GM23338 (cell line): Measurements from ENCODE around the gene CAMTA1. TPM values are rescaled to one million over a fixed set of nuclear protein-coding genes. Genes with fewer than 3 reads are reported as not detected.

Experiments used
- ATAC-seq: fragments of 200-7000 bp; cut with Tn5 transposase; 3 replicates; pipeline ENCODE4 v1.9.1; 2020
- DNase-seq: peaks from one replicate; pipeline ENCODE4 v3.0.0-alpha.2; 2015; ENCODE audit warnings: low spot score
- H2AFZ ChIP-seq: fragments of 200-600 bp; sonication (generic); 2 replicates; pipeline ENCODE4 v1.8.0; 2016; ENCODE audit warnings: antibody characterized with exemption, mild to moderate bottlenecking, moderate library complexity
- H3F3A ChIP-seq: fragments of 200-600 bp; sonication (generic); replicated peaks from 2 replicates; pipeline ENCODE4 v1.8.0; 2017; ENCODE audit warnings: antibody characterized with exemption, mixed run types, low read depth
- H3K27ac ChIP-seq: fragments of 200-600 bp; sonication (generic); 2 replicates; pipeline ENCODE4 v1.6.1; 2016; ENCODE audit warnings: low read depth
- H3K27me3 ChIP-seq: fragments of 200-600 bp; sonication (generic); 2 replicates; pipeline ENCODE4 v1.8.0; 2016; ENCODE audit warnings: mild to moderate bottlenecking, mixed run types, moderate library complexity; ENCODE audit not compliant: insufficient read depth
- H3K36me3 ChIP-seq: fragments of 200-600 bp; sonication (generic); 2 replicates; pipeline ENCODE4 v1.8.0; 2016; ENCODE audit warnings: mild to moderate bottlenecking; ENCODE audit not compliant: insufficient read depth
- H3K4me1 ChIP-seq: fragments of 200-600 bp; sonication (generic); 2 replicates; pipeline ENCODE4 v1.8.0; 2016; ENCODE audit warnings: mild to moderate bottlenecking, moderate library complexity; ENCODE audit not compliant: insufficient read depth
- H3K4me2 ChIP-seq: fragments of 200-600 bp; sonication (generic); 2 replicates; pipeline ENCODE4 v1.7.1; 2017; ENCODE audit warnings: mixed run types
- H3K4me3 ChIP-seq: fragments of 200-600 bp; sonication (generic); 2 replicates; pipeline ENCODE4 v1.6.1; 2016; ENCODE audit warnings: mixed run types
- H3K79me2 ChIP-seq: fragments of 200-600 bp; sonication (generic); replicated peaks from 2 replicates; pipeline ENCODE4 v1.8.0; 2017; ENCODE audit warnings: mild to moderate bottlenecking; ENCODE audit not compliant: insufficient read depth
- H3K9me2 ChIP-seq: fragments of 200-600 bp; sonication (generic); 2 replicates; pipeline ENCODE4 v1.8.0; 2017; ENCODE audit not compliant: insufficient read depth
- H4K20me1 ChIP-seq: fragments of 200-600 bp; sonication (generic); replicated peaks from 2 replicates; pipeline ENCODE4 v1.8.0; 2017; ENCODE audit warnings: mild to moderate bottlenecking; ENCODE audit not compliant: insufficient read depth
- H3K27ac Mint-ChIP-seq: 2 replicates; pipeline ENCODE4 v1.8.0; 2020; ENCODE audit warnings: inconsistent platforms, mild to moderate bottlenecking, moderate library complexity, mixed read lengths
- H3K27me3 Mint-ChIP-seq: 3 replicates; pipeline ENCODE4 v1.8.0; 2022; ENCODE audit warnings: low read depth, mild to moderate bottlenecking, moderate library complexity, mixed read lengths, inconsistent platforms; ENCODE audit not compliant: insufficient read depth, poor library complexity
- H3K36me3 Mint-ChIP-seq: 3 replicates; pipeline ENCODE4 v1.8.0; 2021; ENCODE audit warnings: low read depth, mild to moderate bottlenecking, inconsistent platforms, moderate library complexity, mixed read lengths
- H3K4me1 Mint-ChIP-seq: 3 replicates; pipeline ENCODE4 v1.8.0; 2020; ENCODE audit warnings: mild to moderate bottlenecking, inconsistent platforms, mixed read lengths
- H3K4me3 Mint-ChIP-seq: 3 replicates; pipeline ENCODE4 v1.8.0; 2021; ENCODE audit warnings: moderate library complexity, mild to moderate bottlenecking, inconsistent platforms, mixed read lengths
- H3K9me3 Mint-ChIP-seq: 3 replicates; pipeline ENCODE4 v1.8.0; 2020; ENCODE audit warnings: moderate library complexity, mild to moderate bottlenecking, inconsistent platforms, mixed read lengths
- CREB1 ChIP-seq: fragments of 250-450 bp; sonication (Bioruptor Pico); IDR thresholded peaks from 2 replicates; pipeline ENCODE4 v1.5.0; 2020; ENCODE audit warnings: low read depth, mild to moderate bottlenecking, moderate library complexity
- EZH2 ChIP-seq: fragments of 200-600 bp; sonication (generic); IDR thresholded peaks from one replicate; pipeline ENCODE4 v1.8.0; 2017; ENCODE audit warnings: antibody characterized with exemption, mild to moderate bottlenecking, low read depth; ENCODE audit not compliant: unreplicated experiment
- POLR2AphosphoS5 ChIP-seq: IDR thresholded peaks from 2 replicates; pipeline ENCODE4 v1.6.1; 2016; ENCODE audit warnings: antibody characterized with exemption, low read depth
- ZNF114 ChIP-seq: fragments of 250-450 bp; sonication (Bioruptor Pico); IDR thresholded peaks from 2 replicates; pipeline ENCODE4 v1.5.0; 2020; ENCODE audit warnings: mild to moderate bottlenecking, moderate library complexity
- polyA plus RNA-seq: library from polyadenylated mRNA; unstranded; fragments of >200 nt; fragmentation: Nextera tagmentation; extraction: Ambion mirVana; gene quantifications from 2 replicates; pipeline ENCODE4 v1.2.1, GENCODE V29; 2016
- total RNA-seq: library from RNA; depleted of rRNA; stranded (reverse); fragments of >200 nt; shearing (Covaris generic); gene quantifications from 2 replicates; pipeline ENCODE4 v1.2.3, GENCODE V29; 2014
- TF ChIP-seq, protein P1 (sequence below), 2 experiments: fragments of 200-600 bp in 1 of 2; sonication (generic) in 1 of 2; conservative IDR thresholded peaks; 2 replicates each; pipeline versions ENCODE4 v1.5.1 to v1.6.1; 2016 to 2017; ENCODE audit warnings: antibody characterized with exemption in 2 of 2, low read depth in 2 of 2, mild to moderate bottlenecking in 2 of 2, moderate library complexity in 1 of 2
- TF ChIP-seq, protein P2 (sequence below): fragments of 250-450 bp; sonication (Bioruptor Pico); IDR thresholded peaks from 2 replicates; pipeline ENCODE4 v1.5.0; 2020; ENCODE audit warnings: mild to moderate bottlenecking, moderate library complexity
- TF ChIP-seq, protein P3 (sequence below): IDR thresholded peaks from 2 replicates; pipeline ENCODE4 v1.6.1; 2016; ENCODE audit warnings: antibody characterized with exemption

Gene CAMTA1
- total and polyA plus RNA-seq, 2 experiments from 2014 or later = 115 to 519 TPM

DNA sequence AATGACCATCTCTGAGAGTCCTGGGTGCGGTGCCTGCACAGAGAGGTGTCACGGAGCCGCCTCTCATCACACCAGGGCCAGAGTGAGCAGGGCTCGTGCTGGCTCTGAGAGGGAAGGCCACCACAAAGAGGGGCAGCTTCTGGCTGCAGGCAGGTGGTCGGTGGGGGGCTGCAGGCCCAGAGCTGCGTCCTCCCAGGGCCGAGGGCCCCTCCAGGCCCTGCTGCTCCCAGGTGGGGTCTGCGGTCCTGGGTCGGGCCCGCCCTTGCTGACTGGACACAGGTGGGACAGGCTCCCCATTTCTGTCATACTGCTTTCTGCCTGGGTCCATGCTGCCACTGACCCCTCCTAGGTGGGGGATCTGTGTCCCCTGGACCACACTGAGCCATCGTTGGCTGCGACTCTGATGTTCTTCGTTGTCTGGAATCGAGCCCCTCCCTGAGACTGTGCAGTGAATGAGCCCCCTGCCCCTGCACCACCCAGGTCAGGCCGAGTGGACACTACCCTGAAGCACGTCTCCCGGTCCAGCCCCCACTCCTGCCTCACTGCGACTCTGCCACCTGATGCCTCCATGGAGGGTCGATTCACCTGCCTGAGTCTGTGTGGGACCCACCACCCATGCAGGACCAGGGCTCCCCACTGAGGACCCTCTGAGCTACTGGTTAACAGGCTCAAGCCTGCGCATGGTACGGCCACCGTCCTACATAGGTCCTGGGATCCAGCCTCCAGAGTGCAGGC lies 653.8 kb downstream of the CAMTA1 start:
- no peak for ATAC-seq
- DNase-seq = no peak
- H3K4me3 ChIP-seq = no peak overlapping the region
- H3K27me3 Mint-ChIP-seq = peaks cover 2% of the 10 kb centered on the region
- no peaks in the 10 kb centered on the region for H3K4me1 ChIP-seq
- H3K9me2 ChIP-seq = no peaks in the 10 kb centered on the region
- no peak overlapping the region for H3K27ac Mint-ChIP-seq
- no peaks in the 10 kb centered on the region for H3K27me3 ChIP-seq
- H3K36me3 Mint-ChIP-seq = no peaks in the 10 kb centered on the region; the same call in 1 of the 3 replicates
- no peak overlapping the region for H3K4me2 ChIP-seq
- H3K27ac ChIP-seq = no peak overlapping the region
- H3K36me3 ChIP-seq = no peaks in the 10 kb centered on the region
- H3K4me1 Mint-ChIP-seq = no peaks in the 10 kb centered on the region
- no peak overlapping the region for H3K4me3 Mint-ChIP-seq
- peaks cover 4% of the 10 kb centered on the region; the same call in 2 of the 3 replicates for H3K9me3 Mint-ChIP-seq
- no peaks in the 10 kb centered on the region for H3K79me2 ChIP-seq
- H2AFZ ChIP-seq = no peak overlapping the region
- TF ChIP-seq, protein P1, sequence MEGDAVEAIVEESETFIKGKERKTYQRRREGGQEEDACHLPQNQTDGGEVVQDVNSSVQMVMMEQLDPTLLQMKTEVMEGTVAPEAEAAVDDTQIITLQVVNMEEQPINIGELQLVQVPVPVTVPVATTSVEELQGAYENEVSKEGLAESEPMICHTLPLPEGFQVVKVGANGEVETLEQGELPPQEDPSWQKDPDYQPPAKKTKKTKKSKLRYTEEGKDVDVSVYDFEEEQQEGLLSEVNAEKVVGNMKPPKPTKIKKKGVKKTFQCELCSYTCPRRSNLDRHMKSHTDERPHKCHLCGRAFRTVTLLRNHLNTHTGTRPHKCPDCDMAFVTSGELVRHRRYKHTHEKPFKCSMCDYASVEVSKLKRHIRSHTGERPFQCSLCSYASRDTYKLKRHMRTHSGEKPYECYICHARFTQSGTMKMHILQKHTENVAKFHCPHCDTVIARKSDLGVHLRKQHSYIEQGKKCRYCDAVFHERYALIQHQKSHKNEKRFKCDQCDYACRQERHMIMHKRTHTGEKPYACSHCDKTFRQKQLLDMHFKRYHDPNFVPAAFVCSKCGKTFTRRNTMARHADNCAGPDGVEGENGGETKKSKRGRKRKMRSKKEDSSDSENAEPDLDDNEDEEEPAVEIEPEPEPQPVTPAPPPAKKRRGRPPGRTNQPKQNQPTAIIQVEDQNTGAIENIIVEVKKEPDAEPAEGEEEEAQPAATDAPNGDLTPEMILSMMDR (conservative IDR thresholded peaks at IDR 0.05; ENCODE audit: low read depth in 2 of 2) = no peak
- TF ChIP-seq ZNF114 = no peak
- no peak for TF ChIP-seq CREB1 (CRISPR knock-in tag)
- TF ChIP-seq, protein P2, sequence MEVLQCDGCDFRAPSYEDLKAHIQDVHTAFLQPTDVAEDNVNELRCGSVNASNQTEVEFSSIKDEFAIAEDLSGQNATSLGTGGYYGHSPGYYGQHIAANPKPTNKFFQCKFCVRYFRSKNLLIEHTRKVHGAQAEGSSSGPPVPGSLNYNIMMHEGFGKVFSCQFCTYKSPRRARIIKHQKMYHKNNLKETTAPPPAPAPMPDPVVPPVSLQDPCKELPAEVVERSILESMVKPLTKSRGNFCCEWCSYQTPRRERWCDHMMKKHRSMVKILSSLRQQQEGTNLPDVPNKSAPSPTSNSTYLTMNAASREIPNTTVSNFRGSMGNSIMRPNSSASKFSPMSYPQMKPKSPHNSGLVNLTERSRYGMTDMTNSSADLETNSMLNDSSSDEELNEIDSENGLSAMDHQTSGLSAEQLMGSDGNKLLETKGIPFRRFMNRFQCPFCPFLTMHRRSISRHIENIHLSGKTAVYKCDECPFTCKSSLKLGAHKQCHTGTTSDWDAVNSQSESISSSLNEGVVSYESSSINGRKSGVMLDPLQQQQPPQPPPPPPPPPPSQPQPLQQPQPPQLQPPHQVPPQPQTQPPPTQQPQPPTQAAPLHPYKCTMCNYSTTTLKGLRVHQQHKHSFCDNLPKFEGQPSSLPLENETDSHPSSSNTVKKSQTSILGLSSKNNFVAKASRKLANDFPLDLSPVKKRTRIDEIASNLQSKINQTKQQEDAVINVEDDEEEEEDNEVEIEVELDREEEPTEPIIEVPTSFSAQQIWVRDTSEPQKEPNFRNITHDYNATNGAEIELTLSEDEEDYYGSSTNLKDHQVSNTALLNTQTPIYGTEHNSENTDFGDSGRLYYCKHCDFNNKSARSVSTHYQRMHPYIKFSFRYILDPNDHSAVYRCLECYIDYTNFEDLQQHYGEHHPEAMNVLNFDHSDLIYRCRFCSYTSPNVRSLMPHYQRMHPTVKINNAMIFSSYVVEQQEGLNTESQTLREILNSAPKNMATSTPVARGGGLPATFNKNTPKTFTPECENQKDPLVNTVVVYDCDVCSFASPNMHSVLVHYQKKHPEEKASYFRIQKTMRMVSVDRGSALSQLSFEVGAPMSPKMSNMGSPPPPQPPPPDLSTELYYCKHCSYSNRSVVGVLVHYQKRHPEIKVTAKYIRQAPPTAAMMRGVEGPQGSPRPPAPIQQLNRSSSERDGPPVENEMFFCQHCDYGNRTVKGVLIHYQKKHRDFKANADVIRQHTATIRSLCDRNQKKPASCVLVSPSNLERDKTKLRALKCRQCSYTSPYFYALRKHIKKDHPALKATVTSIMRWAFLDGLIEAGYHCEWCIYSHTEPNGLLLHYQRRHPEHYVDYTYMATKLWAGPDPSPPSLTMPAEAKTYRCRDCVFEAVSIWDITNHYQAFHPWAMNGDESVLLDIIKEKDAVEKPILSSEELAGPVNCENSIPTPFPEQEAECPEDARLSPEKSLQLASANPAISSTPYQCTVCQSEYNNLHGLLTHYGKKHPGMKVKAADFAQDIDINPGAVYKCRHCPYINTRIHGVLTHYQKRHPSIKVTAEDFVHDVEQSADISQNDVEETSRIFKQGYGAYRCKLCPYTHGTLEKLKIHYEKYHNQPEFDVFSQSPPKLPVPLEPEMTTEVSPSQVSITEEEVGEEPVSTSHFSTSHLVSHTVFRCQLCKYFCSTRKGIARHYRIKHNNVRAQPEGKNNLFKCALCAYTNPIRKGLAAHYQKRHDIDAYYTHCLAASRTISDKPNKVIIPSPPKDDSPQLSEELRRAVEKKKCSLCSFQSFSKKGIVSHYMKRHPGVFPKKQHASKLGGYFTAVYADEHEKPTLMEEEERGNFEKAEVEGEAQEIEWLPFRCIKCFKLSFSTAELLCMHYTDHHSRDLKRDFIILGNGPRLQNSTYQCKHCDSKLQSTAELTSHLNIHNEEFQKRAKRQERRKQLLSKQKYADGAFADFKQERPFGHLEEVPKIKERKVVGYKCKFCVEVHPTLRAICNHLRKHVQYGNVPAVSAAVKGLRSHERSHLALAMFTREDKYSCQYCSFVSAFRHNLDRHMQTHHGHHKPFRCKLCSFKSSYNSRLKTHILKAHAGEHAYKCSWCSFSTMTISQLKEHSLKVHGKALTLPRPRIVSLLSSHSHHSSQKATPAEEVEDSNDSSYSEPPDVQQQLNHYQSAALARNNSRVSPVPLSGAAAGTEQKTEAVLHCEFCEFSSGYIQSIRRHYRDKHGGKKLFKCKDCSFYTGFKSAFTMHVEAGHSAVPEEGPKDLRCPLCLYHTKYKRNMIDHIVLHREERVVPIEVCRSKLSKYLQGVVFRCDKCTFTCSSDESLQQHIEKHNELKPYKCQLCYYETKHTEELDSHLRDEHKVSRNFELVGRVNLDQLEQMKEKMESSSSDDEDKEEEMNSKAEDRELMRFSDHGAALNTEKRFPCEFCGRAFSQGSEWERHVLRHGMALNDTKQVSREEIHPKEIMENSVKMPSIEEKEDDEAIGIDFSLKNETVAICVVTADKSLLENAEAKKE = no peak
- no peak for TF ChIP-seq EZH2
- TF ChIP-seq POLR2AphosphoS5 = no peak
- TF ChIP-seq, protein P3, sequence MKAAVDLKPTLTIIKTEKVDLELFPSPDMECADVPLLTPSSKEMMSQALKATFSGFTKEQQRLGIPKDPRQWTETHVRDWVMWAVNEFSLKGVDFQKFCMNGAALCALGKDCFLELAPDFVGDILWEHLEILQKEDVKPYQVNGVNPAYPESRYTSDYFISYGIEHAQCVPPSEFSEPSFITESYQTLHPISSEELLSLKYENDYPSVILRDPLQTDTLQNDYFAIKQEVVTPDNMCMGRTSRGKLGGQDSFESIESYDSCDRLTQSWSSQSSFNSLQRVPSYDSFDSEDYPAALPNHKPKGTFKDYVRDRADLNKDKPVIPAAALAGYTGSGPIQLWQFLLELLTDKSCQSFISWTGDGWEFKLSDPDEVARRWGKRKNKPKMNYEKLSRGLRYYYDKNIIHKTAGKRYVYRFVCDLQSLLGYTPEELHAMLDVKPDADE = no peak
- no peaks in the 10 kb centered on the region for H3F3A ChIP-seq
- H4K20me1 ChIP-seq = no peaks in the 10 kb centered on the region
